Peyer's patch (tissue), 4 donors: Measurements from ENCODE around the gene MIER2.

Experiments
- CTCF ChIP-seq, 6 experiments: fragments of 450-650 bp in 4 of 6; fragments of 200-600 bp in 2 of 6; sonication (generic) in 1 of 6; IDR thresholded peaks; one replicate each; pipeline ENCODE4 v1.5.1; 2017 to 2019; ENCODE audit warnings: antibody characterized with exemption in 6 of 6, mild to moderate bottlenecking in 3 of 6, moderate library complexity in 1 of 6
- POLR2A ChIP-seq, 2 donors: fragments of 450-650 bp; IDR thresholded peaks; one replicate each; pipeline ENCODE4 v1.5.1; 2017; ENCODE audit warnings: antibody characterized with exemption in 2 of 2, mild to moderate bottlenecking in 2 of 2, moderate library complexity in 2 of 2

- TF ChIP-seq CTCF (IDR thresholded peaks at IDR 0.05) (peak in 1 of 6 experiments; percentile 26), POLR2A (IDR thresholded peaks at IDR 0.05) (no peak)
These were observed 34.4 kb downstream of the MIER2 start for GRCh38 chr19:310141-310651.
